ENCODE measurements around the gene GDPD5. TPM values are rescaled to one million over a fixed set of nuclear protein-coding genes. Genes with fewer than 3 reads are reported as not detected.
A peak's percentile ranks its signal among the peaks of the same experiment; 100 is the strongest.

The GDPD5 gene
- total and polyA plus RNA-seq, 9 of the 15 experiments (the other 6 are each of a cell fraction or from before 2014, with no cell fraction given) = 0.32 to 27.3 (median 8.0) TPM

DNA sequence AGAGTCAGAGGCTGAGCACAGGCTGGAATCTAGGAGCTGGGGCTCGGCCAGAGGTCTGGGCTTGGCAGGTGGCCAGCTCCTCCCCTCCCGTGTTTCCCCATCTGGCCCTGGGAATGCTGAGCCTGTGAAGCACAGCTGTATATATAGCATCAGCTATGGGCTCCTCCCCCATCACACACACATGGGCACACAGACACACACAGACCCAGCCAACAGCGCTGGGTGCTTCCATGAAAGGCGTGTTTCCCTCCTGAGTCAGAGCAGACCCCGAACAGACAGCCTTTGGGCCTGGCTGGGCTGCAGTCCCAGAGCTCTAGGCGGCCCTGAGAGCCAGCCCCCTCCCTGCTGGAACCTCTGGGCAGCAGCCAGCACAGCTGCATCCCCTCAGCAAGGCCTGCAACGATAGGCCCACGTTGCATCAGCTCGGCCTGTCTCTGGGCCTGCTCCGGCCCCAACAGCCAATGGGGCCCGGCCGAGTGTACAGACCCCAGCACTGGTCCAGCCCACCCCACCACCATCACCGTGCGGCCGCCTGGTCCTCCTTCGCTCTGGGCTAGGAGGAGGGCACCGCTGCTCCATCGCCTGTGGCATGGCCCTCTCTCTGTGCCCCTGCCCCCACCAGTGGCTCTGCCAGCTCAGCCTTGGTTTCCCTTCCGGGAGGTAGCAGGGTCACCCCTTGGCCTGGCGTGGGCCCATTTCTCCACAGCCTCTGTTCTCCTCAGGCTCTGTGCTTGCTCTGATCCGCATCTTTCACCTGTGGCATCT is 28.7 kb upstream of the GDPD5 start (continued):
- TF ChIP-seq THRB (CRISPR knock-in tag; conservative IDR thresholded peaks at IDR 0.05) (no peak), JUN (IDR thresholded peaks at IDR 0.05; ENCODE audit: borderline replicate concordance, low read depth, low read length) (no peak), JUN (CRISPR knock-in tag; IDR thresholded peaks at IDR 0.05; ENCODE audit: borderline replicate concordance) (no peak), SRSF3 (IDR thresholded peaks at IDR 0.05; ENCODE audit: insufficient read depth, low read length) (no peak), ZFP91 (CRISPR knock-in tag; IDR thresholded peaks at IDR 0.05) (no peak), E4F1 (CRISPR knock-in tag; IDR thresholded peaks at IDR 0.05; ENCODE audit: borderline replicate concordance) (no peak), ZNF584 (CRISPR knock-in tag; IDR thresholded peaks at IDR 0.05; ENCODE audit: low read depth) (no peak), TSHZ1 (CRISPR knock-in tag; IDR thresholded peaks at IDR 0.05) (no peak), ZNF316 (IDR thresholded peaks at IDR 0.05) (no peak), TCF15 (CRISPR knock-in tag; IDR thresholded peaks at IDR 0.05) (0 out of 2 replicates have a peak, but pooled peaks have one; percentile 35)
